ENCODE results near the gene PLXNA2.

DNA sequence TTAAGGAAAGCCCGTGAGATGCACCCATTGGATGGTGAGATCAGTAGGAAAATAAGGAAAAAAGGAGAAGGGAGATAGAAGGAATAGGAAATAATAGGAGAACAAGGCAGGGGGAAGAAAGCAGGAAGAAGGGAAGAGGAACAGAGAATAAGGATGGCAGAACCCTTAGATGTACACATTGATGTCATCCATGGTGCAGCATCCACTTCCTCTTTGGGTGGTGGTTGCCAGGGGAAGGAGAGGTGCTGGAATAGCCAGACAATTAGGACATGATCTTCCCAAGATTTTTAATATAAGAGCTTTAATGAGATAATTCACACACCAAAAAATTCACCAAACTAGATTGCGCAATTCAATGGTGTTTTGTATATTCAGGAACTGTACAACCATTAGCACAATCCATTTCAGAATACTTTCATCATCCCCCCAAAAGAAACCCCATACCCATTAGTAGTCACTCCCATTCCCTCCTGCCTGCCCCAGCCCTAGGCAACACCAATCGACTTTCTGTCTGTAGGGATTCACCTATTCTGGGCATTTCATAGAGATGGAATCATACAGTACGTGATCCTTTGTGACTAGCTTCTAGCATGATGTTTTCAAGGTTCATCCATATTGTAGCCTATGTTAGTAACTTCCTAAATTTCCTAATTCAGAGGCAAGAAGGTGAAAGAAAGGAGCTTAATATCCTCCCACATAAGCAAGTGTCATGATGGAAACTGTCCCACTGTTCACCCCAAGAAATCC is 121.4 kb downstream of the PLXNA2 start:
- TF ChIP-seq, protein P1, sequence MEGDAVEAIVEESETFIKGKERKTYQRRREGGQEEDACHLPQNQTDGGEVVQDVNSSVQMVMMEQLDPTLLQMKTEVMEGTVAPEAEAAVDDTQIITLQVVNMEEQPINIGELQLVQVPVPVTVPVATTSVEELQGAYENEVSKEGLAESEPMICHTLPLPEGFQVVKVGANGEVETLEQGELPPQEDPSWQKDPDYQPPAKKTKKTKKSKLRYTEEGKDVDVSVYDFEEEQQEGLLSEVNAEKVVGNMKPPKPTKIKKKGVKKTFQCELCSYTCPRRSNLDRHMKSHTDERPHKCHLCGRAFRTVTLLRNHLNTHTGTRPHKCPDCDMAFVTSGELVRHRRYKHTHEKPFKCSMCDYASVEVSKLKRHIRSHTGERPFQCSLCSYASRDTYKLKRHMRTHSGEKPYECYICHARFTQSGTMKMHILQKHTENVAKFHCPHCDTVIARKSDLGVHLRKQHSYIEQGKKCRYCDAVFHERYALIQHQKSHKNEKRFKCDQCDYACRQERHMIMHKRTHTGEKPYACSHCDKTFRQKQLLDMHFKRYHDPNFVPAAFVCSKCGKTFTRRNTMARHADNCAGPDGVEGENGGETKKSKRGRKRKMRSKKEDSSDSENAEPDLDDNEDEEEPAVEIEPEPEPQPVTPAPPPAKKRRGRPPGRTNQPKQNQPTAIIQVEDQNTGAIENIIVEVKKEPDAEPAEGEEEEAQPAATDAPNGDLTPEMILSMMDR (IDR thresholded peaks at IDR 0.05), result no peak
- no peak for TF ChIP-seq POLR2A (IDR thresholded peaks at IDR 0.05)

Data from body of pancreas (tissue), 4 donors.